Trophoblast cell (in vitro differentiated cells and primary cell): ENCODE data around the gene CALML3.

Source experiments
- DNase-seq, 2 donors: peaks; one replicate each; pipeline ENCODE4 v3.0.0-alpha.2; 2016
- H2AFZ ChIP-seq: 2 replicates; pipeline ENCODE4 v1.6.1; 2013; ENCODE audit warnings: low read length, moderate library complexity, mild to moderate bottlenecking; ENCODE audit not compliant: insufficient read depth, poor library complexity
- H2AK5ac ChIP-seq: 2 replicates; pipeline ENCODE4 v1.6.1; 2013; ENCODE audit warnings: mild to moderate bottlenecking, low read length
- H2BK120ac ChIP-seq: 2 replicates; pipeline ENCODE4 v1.6.1; 2013; ENCODE audit warnings: low read length, mild to moderate bottlenecking, moderate library complexity; ENCODE audit not compliant: insufficient read depth, poor library complexity
- H2BK12ac ChIP-seq: 2 replicates; pipeline ENCODE4 v1.6.1; 2013; ENCODE audit warnings: mild to moderate bottlenecking, low read length, moderate library complexity
- H2BK5ac ChIP-seq: 2 replicates; pipeline ENCODE4 v1.6.1; 2013; ENCODE audit warnings: low read length, low read depth, moderate library complexity, mild to moderate bottlenecking; ENCODE audit not compliant: poor library complexity
- H3K14ac ChIP-seq: 2 replicates; pipeline ENCODE4 v1.6.1; 2013; ENCODE audit warnings: mild to moderate bottlenecking, low read length
- H3K18ac ChIP-seq: 2 replicates; pipeline ENCODE4 v1.6.1; 2013; ENCODE audit warnings: mild to moderate bottlenecking, low read length
- H3K23ac ChIP-seq: 2 replicates; pipeline ENCODE4 v1.6.1; 2013; ENCODE audit warnings: low read length
- H3K27ac ChIP-seq: 2 replicates; pipeline ENCODE4 v1.5.1; 2013; ENCODE audit warnings: low read depth, mild to moderate bottlenecking, inconsistent platforms, low read length, moderate library complexity
- H3K27me3 ChIP-seq: 2 replicates; pipeline ENCODE4 v1.6.1; 2013; ENCODE audit warnings: inconsistent platforms, mild to moderate bottlenecking, low read length, moderate library complexity; ENCODE audit not compliant: insufficient read depth
- H3K36me3 ChIP-seq, 2 experiments: 1 replicate in 1 of 2; 2 replicates in 1 of 2; pipeline ENCODE4 v1.6.1; 2013; ENCODE audit warnings: low read length in 2 of 2, mild to moderate bottlenecking in 2 of 2, moderate library complexity in 1 of 2; ENCODE audit not compliant: insufficient read depth in 2 of 2, control insufficient read depth in 1 of 2
- H3K4ac ChIP-seq: 2 replicates; pipeline ENCODE4 v1.6.1; 2013; ENCODE audit warnings: low read depth, mild to moderate bottlenecking, low read length, moderate library complexity
- H3K4me1 ChIP-seq, 2 experiments: 1 replicate in 1 of 2; 2 replicates in 1 of 2; pipeline ENCODE4 v1.6.1; 2013; ENCODE audit warnings: low read length in 2 of 2, mild to moderate bottlenecking in 2 of 2, moderate library complexity in 1 of 2; ENCODE audit not compliant: insufficient read depth in 2 of 2, control insufficient read depth in 1 of 2
- H3K4me2 ChIP-seq: 2 replicates; pipeline ENCODE4 v1.6.1; 2013; ENCODE audit warnings: inconsistent platforms, mild to moderate bottlenecking, low read length, moderate library complexity
- H3K4me3 ChIP-seq: 2 replicates; pipeline ENCODE4 v1.5.1; 2013; ENCODE audit warnings: mild to moderate bottlenecking, low read depth, low read length, inconsistent platforms
- H3K79me1 ChIP-seq: one replicate; pipeline ENCODE4 v1.6.1; 2013; ENCODE audit warnings: low read length
- H3K79me2 ChIP-seq: 2 replicates; pipeline ENCODE4 v1.6.1; 2013; ENCODE audit warnings: low read length, mild to moderate bottlenecking; ENCODE audit not compliant: control insufficient read depth, insufficient read depth, poor library complexity
- H3K9ac ChIP-seq: 2 replicates; pipeline ENCODE4 v1.6.1; 2013; ENCODE audit warnings: mild to moderate bottlenecking, low read length
- H3K9me3 ChIP-seq: 2 replicates; pipeline ENCODE4 v1.6.1; 2013; ENCODE audit warnings: low read depth, mild to moderate bottlenecking, control low read depth, inconsistent platforms, low read length; ENCODE audit not compliant: insufficient read depth
- H4K12ac ChIP-seq: 2 replicates; pipeline ENCODE4 v1.6.1; 2013; ENCODE audit warnings: low read depth, mild to moderate bottlenecking, low read length, moderate library complexity
- H4K8ac ChIP-seq: 2 replicates; pipeline ENCODE4 v1.6.1; 2013; ENCODE audit warnings: low read depth, mild to moderate bottlenecking, low read length, moderate library complexity
- H4K91ac ChIP-seq: one replicate; pipeline ENCODE4 v1.6.1; 2013; ENCODE audit warnings: low read depth, mild to moderate bottlenecking, low read length, moderate library complexity
- WGBS: extraction: QIAGEN DNeasy Blood & Tissue Kit; methylation state at CpG from one replicate; pipeline ENCODE4 v1.1.7; 2013; ENCODE audit warnings: missing lambda C conversion rate; ENCODE audit not compliant: insufficient read length, insufficient coverage; ENCODE audit errors: extremely low coverage; 5-methylcytosine and 5-hydroxymethylcytosine counted together

Gene CALML3

GRCh38 chr10:5485948-5486852 is 38.6 kb upstream of the CALML3 start:
- Histone ChIP-seq H2BK120ac (peak overlapping the region; percentile 29), H4K91ac (peak overlapping the region; percentile 53), H3K23ac (no peak overlapping the region), H2BK5ac (no peak overlapping the region), H2BK12ac (peak overlapping the region; percentile 63), H3K4me1 (peaks cover 9 to 12% of the 10 kb centered on the region in 2 experiments), H3K4me3 (no peak overlapping the region), H3K79me2 (no peaks in the 10 kb centered on the region), H3K14ac (peak overlapping the region; percentile 46), H3K27me3 (no peaks in the 10 kb centered on the region), H3K9me3 (no peaks in the 10 kb centered on the region), H4K8ac (peak overlapping the region; percentile 26), H3K79me1 (peaks cover 20% of the 10 kb centered on the region), H3K27ac (no peak overlapping the region), H3K18ac (no peak overlapping the region), H2AK5ac (peak overlapping the region; percentile 48), H3K9ac (no peak overlapping the region), H2AFZ (no peak overlapping the region), H3K4me2 (no peak overlapping the region), H3K4ac (no peak overlapping the region), H4K12ac (no peak overlapping the region), H3K36me3 (no peaks in the 10 kb centered on the region)
- DNase-seq: no peak
- no CpG with 5 or more reads among the region's 13 CpGs for WGBS

- Histone ChIP-seq H2AFZ (no peak overlapping the region), H3K23ac (no peak overlapping the region), H3K4ac (no peak overlapping the region), H3K27ac (no peak overlapping the region), H3K9me3 (peaks cover 1% of the 10 kb centered on the region), H4K91ac (peak overlapping the region; percentile 51), H3K27me3 (no peaks in the 10 kb centered on the region), H3K14ac (peak overlapping the region; percentile 26), H3K4me2 (no peak overlapping the region), H4K12ac (no peak overlapping the region), H2BK5ac (peak overlapping the region; percentile 0), H3K79me1 (peaks cover 18% of the 10 kb centered on the region), H3K9ac (no peak overlapping the region), H3K4me3 (no peak overlapping the region), H3K36me3 (no peaks in the 10 kb centered on the region), H4K8ac (peak overlapping the region; percentile 26), H3K4me1 (peaks cover 8 to 12% of the 10 kb centered on the region in 2 experiments), H3K18ac (peak overlapping the region; percentile 16), H2BK120ac (peak overlapping the region; percentile 29), H3K79me2 (no peaks in the 10 kb centered on the region), H2BK12ac (peak overlapping the region; percentile 63), H2AK5ac (peak overlapping the region; percentile 48)
- DNase-seq: peak; percentile 27 to 58
- no CpG with 5 or more reads among the region's 9 CpGs for WGBS
Observed at GRCh38 chr10:5486853-5487235, 37.9 kb upstream of the CALML3 start.

GRCh38 chr10:5488272-5489161 is 36.2 kb upstream of the CALML3 start:
- Histone ChIP-seq H3K79me1 (peaks cover 28% of the 10 kb centered on the region), H2AFZ (no peak overlapping the region), H3K18ac (no peak overlapping the region), H2BK120ac (no peak overlapping the region), H3K36me3 (peaks cover 0 to 4% of the 10 kb centered on the region in 2 experiments), H3K27me3 (no peaks in the 10 kb centered on the region), H3K4ac (no peak overlapping the region), H3K27ac (no peak overlapping the region), H2AK5ac (no peak overlapping the region), H2BK5ac (no peak overlapping the region), H3K4me1 (peaks cover 16 to 18% of the 10 kb centered on the region in 2 experiments), H4K8ac (no peak overlapping the region), H3K4me2 (no peak overlapping the region), H3K9ac (no peak overlapping the region), H3K14ac (no peak overlapping the region), H4K12ac (no peak overlapping the region), H4K91ac (peak overlapping the region; percentile 41), H3K79me2 (no peaks in the 10 kb centered on the region), H3K9me3 (peaks cover 1% of the 10 kb centered on the region), H2BK12ac (peak overlapping the region; percentile 19), H3K23ac (no peak overlapping the region), H3K4me3 (no peak overlapping the region)
- peak; percentile 92 to 95 for DNase-seq
- WGBS: no CpG with 5 or more reads among the region's 27 CpGs

GRCh38 chr10:5490032-5490431 is 34.7 kb upstream of the CALML3 start:
- H3K79me2 ChIP-seq: no peaks in the 10 kb centered on the region
- peaks cover 21 to 25% of the 10 kb centered on the region in 2 experiments for H3K4me1 ChIP-seq
- no peak overlapping the region for H3K9ac ChIP-seq
- DNase-seq: no peak
- no peak overlapping the region for H2BK120ac ChIP-seq
- H3K14ac ChIP-seq: no peak overlapping the region
- peaks cover 0 to 4% of the 10 kb centered on the region in 2 experiments for H3K36me3 ChIP-seq
- H2AFZ ChIP-seq: no peak overlapping the region
- no peak overlapping the region for H3K4me2 ChIP-seq
- H3K18ac ChIP-seq: no peak overlapping the region
- no peak overlapping the region for H3K4ac ChIP-seq
- H4K8ac ChIP-seq: no peak overlapping the region
- H4K91ac ChIP-seq: no peak overlapping the region
- H2BK5ac ChIP-seq: no peak overlapping the region
- no peak overlapping the region for H4K12ac ChIP-seq
- H3K27me3 ChIP-seq: no peaks in the 10 kb centered on the region
- no peak overlapping the region for H3K27ac ChIP-seq
- WGBS: no CpG with 5 or more reads among the region's 4 CpGs
- H2BK12ac ChIP-seq: no peak overlapping the region
- no peak overlapping the region for H2AK5ac ChIP-seq
- peaks cover 1% of the 10 kb centered on the region for H3K9me3 ChIP-seq
- no peak overlapping the region for H3K23ac ChIP-seq
- H3K4me3 ChIP-seq: no peak overlapping the region
- H3K79me1 ChIP-seq: peaks cover 36% of the 10 kb centered on the region
